Body of pancreas (tissue), 4 donors: Measurements from ENCODE around the gene ZBTB46. TPM values are rescaled to one million over a fixed set of nuclear protein-coding genes. Genes with fewer than 3 reads are reported as not detected.

ENCODE experiments used
- ATAC-seq: fragments of 150-250 bp; one replicate; pipeline ENCODE4 v1.9.1; 2016
- DNase-seq, 4 donors: peaks; one replicate each; pipeline ENCODE4 v3.0.0-alpha.2; 2019
- H3K27ac ChIP-seq, 4 donors: fragments of 200-600 bp; sonication (generic); 1 replicate in 3 of 4; 2 replicates in 1 of 4; pipeline versions ENCODE4 v1.5.1 to v1.6.1; 2016 to 2019; ENCODE audit warnings: mild to moderate bottlenecking in 1 of 4, mixed read lengths in 1 of 4, moderate library complexity in 1 of 4
- H3K27me3 ChIP-seq, 2 donors: fragments of 200-600 bp; sonication (generic); one replicate each; pipeline ENCODE4 v1.6.0; 2016; ENCODE audit warnings: mild to moderate bottlenecking in 1 of 2
- H3K36me3 ChIP-seq, 2 donors: fragments of 200-600 bp; sonication (generic); replicated peaks in 1 of 2; 2 replicates each; pipeline ENCODE4 v1.5.1; 2016; ENCODE audit warnings: low read depth in 2 of 2; ENCODE audit not compliant: insufficient read depth in 1 of 2
- H3K4me1 ChIP-seq: fragments of 200-600 bp; sonication (generic); one replicate; pipeline ENCODE4 v1.6.0; 2016
- H3K4me3 ChIP-seq, 2 donors: fragments of 200-600 bp; sonication (generic); 1 replicate in 1 of 2; 2 replicates in 1 of 2; pipeline ENCODE4 v1.5.1; 2016 to 2019
- H3K9me3 ChIP-seq, 3 donors: fragments of 200-600 bp; sonication (generic); 1 replicate in 2 of 3; 2 replicates in 1 of 3; pipeline ENCODE4 v1.5.1; 2016
- CTCF ChIP-seq, 7 experiments: fragments of 450-650 bp in 4 of 7; fragments of 200-600 bp in 3 of 7; sonication (generic) in 3 of 7; IDR thresholded peaks; one replicate each; pipeline ENCODE4 v1.5.1; 2016 to 2019; ENCODE audit warnings: antibody characterized with exemption in 7 of 7
- POLR2A ChIP-seq, 3 donors: fragments of 450-650 bp; IDR thresholded peaks; one replicate each; pipeline ENCODE4 v1.6.1; 2016; ENCODE audit warnings: antibody characterized with exemption in 3 of 3, mild to moderate bottlenecking in 2 of 3
- WGBS, 2 donors: methylation state at CpG; one replicate each; pipeline ENCODE4 v1.1.5; 2017; 5-methylcytosine and 5-hydroxymethylcytosine counted together
- intact Hi-C: fragments of 100-400 bp; cut with DNase I; formaldehyde crosslinking; loops from one replicate; pipeline ENCODE4 v1.15.1; 2023
- total RNA-seq, 2 donors: library from RNA; depleted of rRNA; stranded (reverse); fragments of >200 nt; gene quantifications; one replicate each; pipeline ENCODE4 v1.1.0, GENCODE V29; 2016

The ZBTB46 gene
- total RNA-seq, 2 donors from 2014 or later = 4.3 to 5.4 TPM

GRCh38 chr20:63828124-63828523, 2.9 kb downstream of the ZBTB46 start:
- Histone ChIP-seq H3K4me3 (no peak overlapping the region), H3K27me3 (no peaks in the 10 kb centered on the region), H3K9me3 (no peaks in the 10 kb centered on the region), H3K27ac (no peak overlapping the region), H3K4me1 (peaks cover 16% of the 10 kb centered on the region), H3K36me3 (no peaks in the 10 kb centered on the region)
- TF ChIP-seq CTCF (IDR thresholded peaks at IDR 0.05) (no peak), POLR2A (IDR thresholded peaks at IDR 0.05) (no peak)
- 91 to 96% methylated on average over 8 of the region's 8 CpGs for WGBS, 2 donors
- intact Hi-C loops = no loop called here
- ATAC-seq (no peak), DNase-seq (no peak)

- DNase-seq = no peak
- Histone ChIP-seq H3K4me3 (no peak overlapping the region), H3K27me3 (no peaks in the 10 kb centered on the region), H3K4me1 (peaks cover 10% of the 10 kb centered on the region), H3K36me3 (no peaks in the 10 kb centered on the region), H3K9me3 (no peaks in the 10 kb centered on the region), H3K27ac (no peak overlapping the region)
- intact Hi-C loops = no loop called here
- ATAC-seq = no peak
- TF ChIP-seq CTCF (IDR thresholded peaks at IDR 0.05) (no peak), POLR2A (IDR thresholded peaks at IDR 0.05) (no peak)
- 75 to 86% methylated on average over 4 to 13 of the region's 13 CpGs for WGBS, 2 donors
Measured at GRCh38 chr20:63826753-63827152, 4.3 kb downstream of the ZBTB46 start.

- ATAC-seq = no peak
- no peak for DNase-seq
- H3K9me3 ChIP-seq = no peaks in the 10 kb centered on the region
- intact Hi-C loops = no loop called here
- H3K27me3 ChIP-seq = no peaks in the 10 kb centered on the region
- peaks cover 7% of the 10 kb centered on the region for H3K4me1 ChIP-seq
- H3K27ac ChIP-seq = no peak overlapping the region
- 84 to 89% methylated on average over 22 to 25 of the region's 25 CpGs for WGBS, 2 donors
- H3K4me3 ChIP-seq = no peak overlapping the region
- no peaks in the 10 kb centered on the region for H3K36me3 ChIP-seq
- TF ChIP-seq POLR2A (IDR thresholded peaks at IDR 0.05) (no peak), CTCF (IDR thresholded peaks at IDR 0.05) (no peak)
Measured at GRCh38 chr20:63825331-63826118, 5.5 kb downstream of the ZBTB46 start.

- no peaks in the 10 kb centered on the region for H3K4me1 ChIP-seq
- no peak for DNase-seq
- ATAC-seq = no peak
- no peaks in the 10 kb centered on the region for H3K36me3 ChIP-seq
- H3K9me3 ChIP-seq = no peaks in the 10 kb centered on the region
- intact Hi-C loops = no loop called here
- 55 to 65% methylated on average over 12 of the region's 12 CpGs for WGBS, 2 donors
- no peak overlapping the region for H3K27ac ChIP-seq
- TF ChIP-seq POLR2A (IDR thresholded peaks at IDR 0.05) (no peak), CTCF (IDR thresholded peaks at IDR 0.05) (no peak)
- no peak overlapping the region for H3K4me3 ChIP-seq
- H3K27me3 ChIP-seq = no peaks in the 10 kb centered on the region
Measured at GRCh38 chr20:63823691-63824311, 7.3 kb downstream of the ZBTB46 start.
